Epidermal melanocyte (primary cell): ENCODE results near the gene MIX23.
"Not testable (repeated sequence)": the region's sequence is repeated elsewhere in the genome, so short reads cannot be mapped to it uniquely, and the experiment has no call there.

Source experiments
- DNase-seq: peaks from one replicate; pipeline ENCODE4 v3.0.0; 2011; ENCODE audit warnings: low spot score; ENCODE audit not compliant: insufficient read length

The MIX23 gene

GRCh38 chr3:122392868-122393844 is 10.1 kb upstream of the MIX23 start:
- DNase-seq, result peak; percentile 38

- DNase-seq, result no peak
Measured at GRCh38 chr3:122391681-122392446, 8.8 kb upstream of the MIX23 start.

- DNase-seq, result no peak
Measured at GRCh38 chr3:122390665-122391064, 7.6 kb upstream of the MIX23 start.

- no peak for DNase-seq
Measured at GRCh38 chr3:122389892-122390291, 6.9 kb upstream of the MIX23 start.

GRCh38 chr3:122389197-122389596 is 6.2 kb upstream of the MIX23 start:
- DNase-seq, result no peak

GRCh38 chr3:122387709-122388108 is 4.7 kb upstream of the MIX23 start:
- no peak for DNase-seq

- DNase-seq, result peak; percentile 72
Measured at GRCh38 chr3:122383771-122384697, 1.0 kb upstream of the MIX23 start, which contains the start of gene FAM162A. FAM162A (plus strand) TSS chr3:122384182; CDS start chr3:122384266, 84 bp downstream.

- DNase-seq, result no peak
Measured at GRCh38 chr3:122377975-122378374, 5.1 kb downstream of the MIX23 start.

GRCh38 chr3:122374034-122374433 is 9.0 kb downstream of the MIX23 start:
- no peak for DNase-seq

- DNase-seq, result no peak
Measured at GRCh38 chr3:122366379-122366749, 16.7 kb downstream of the MIX23 start.

GRCh38 chr3:122365582-122366378 is 17.3 kb downstream of the MIX23 start:
- DNase-seq, result not testable (repeated sequence)

GRCh38 chr3:122365073-122365472 is 18.0 kb downstream of the MIX23 start:
- DNase-seq, result no peak

GRCh38 chr3:122364490-122364889 is 18.5 kb downstream of the MIX23 start:
- no peak for DNase-seq

- DNase-seq, result no peak
Measured at GRCh38 chr3:122362026-122362425, 21.0 kb downstream of the MIX23 start.

GRCh38 chr3:122358703-122359032 is 24.4 kb downstream of the MIX23 start:
- DNase-seq, result no peak

- no peak for DNase-seq
Measured at GRCh38 chr3:122357828-122358702, 25.0 kb downstream of the MIX23 start.

GRCh38 chr3:122356402-122356801 is 26.6 kb downstream of the MIX23 start:
- no peak for DNase-seq

GRCh38 chr3:122355612-122356011 is 27.4 kb downstream of the MIX23 start:
- DNase-seq, result no peak

GRCh38 chr3:122353893-122354401 is 29.1 kb downstream of the MIX23 start:
- DNase-seq, result no peak
